A673 (cell line): ENCODE measurements around the gene TREML2.

Source experiments
- CTCF ChIP-seq: fragments of 300-800, 200-600 bp; sonication (generic); conservative IDR thresholded peaks from 2 replicates; pipeline ENCODE4 v1.5.1; 2017; ENCODE audit warnings: low read depth, mild to moderate bottlenecking, antibody characterized with exemption, low read length, moderate library complexity, mixed read lengths
- EZH2 ChIP-seq: fragments of 200-600 bp; sonication (generic); IDR thresholded peaks from 2 replicates; pipeline ENCODE4 v1.6.1; 2017; ENCODE audit warnings: borderline replicate concordance, low read depth, mild to moderate bottlenecking, mixed read lengths, antibody characterized with exemption, low read length; ENCODE audit not compliant: poor library complexity, severe bottlenecking

DNA sequence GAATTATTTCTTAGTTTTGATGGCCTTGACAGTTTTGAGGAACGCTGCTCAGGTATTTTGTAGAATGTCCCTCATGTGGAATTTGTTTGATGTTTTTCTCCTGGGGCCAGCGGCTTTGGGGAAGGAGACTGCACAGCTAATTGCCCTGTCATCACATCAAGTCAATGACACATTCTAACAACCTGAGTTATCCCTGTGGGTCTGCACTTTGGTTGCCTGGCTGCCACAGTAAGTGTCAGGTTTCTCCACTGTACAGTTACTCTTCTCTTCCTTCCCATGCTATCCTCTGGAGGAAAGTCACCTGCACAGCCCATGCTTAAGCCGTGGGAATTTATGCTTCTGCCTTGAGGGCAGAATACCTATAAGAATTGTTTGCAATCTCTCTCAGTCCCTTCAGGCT is 25.8 kb upstream of the TREML2 start:
- TF ChIP-seq EZH2 (no peak), CTCF (no peak)
